Panc1 (cell line): ENCODE measurements around the gene ANKRD10. TPM values are rescaled to one million over a fixed set of nuclear protein-coding genes. Genes with fewer than 3 reads are reported as not detected.
A peak's percentile ranks its signal among the peaks of the same experiment; 100 is the strongest.

Source experiments
- ATAC-seq: fragments of 200-7000 bp; cut with Tn5 transposase; 2 replicates; pipeline ENCODE4 v1.9.1; 2020; ENCODE audit warnings: mild to moderate bottlenecking, moderate library complexity
- BruUV-seq: library from RNA; stranded (reverse); fragments of 400-500 nt; replicated peaks from 2 replicates; lab custom pipeline; 2021; lab: Mats Ljungman, UMichigan
- CTCF ChIA-PET: fragments of 300-600 bp; sonication (Branson Sonifier 250); formaldehyde crosslinking; loops from one replicate; lab custom pipeline; 2022; ENCODE audit warnings: antibody characterized with exemption; lab: Charles Lee
- POLR2A ChIA-PET: fragments of 300-600 bp; sonication (Branson Sonifier 250); formaldehyde crosslinking; loops from one replicate; lab custom pipeline; 2022; ENCODE audit warnings: antibody characterized with exemption; lab: Charles Lee
- DNase-seq: peaks from one replicate; pipeline ENCODE4 v3.0.0-alpha.2; 2010; ENCODE audit warnings: low read depth, low spot score
- H3K27ac ChIP-seq: 2 replicates; pipeline ENCODE4 v1.5.1; 2011; ENCODE audit warnings: mild to moderate bottlenecking, low read length, inconsistent platforms
- H3K27me3 ChIP-seq: fragments of 200-500 bp; sonication (Bioruptor generic); 2 replicates; pipeline ENCODE4 v1.6.0; 2014; ENCODE audit warnings: low read length, inconsistent platforms; ENCODE audit not compliant: control insufficient read depth, insufficient read depth
- H3K36me3 ChIP-seq: fragments of 200-500 bp; sonication (Bioruptor generic); 2 replicates; pipeline ENCODE4 v1.5.1; 2014; ENCODE audit warnings: inconsistent platforms, mild to moderate bottlenecking, low read length, moderate library complexity; ENCODE audit not compliant: control insufficient read depth, insufficient read depth
- H3K4me1 ChIP-seq: 2 replicates; pipeline ENCODE4 v1.5.1; 2011; ENCODE audit warnings: inconsistent platforms, mild to moderate bottlenecking, low read length, moderate library complexity; ENCODE audit not compliant: control insufficient read depth, insufficient read depth
- H3K4me3 ChIP-seq, 2 experiments: 2 replicates each; pipeline ENCODE4 v1.5.1; 2011 to 2012; ENCODE audit warnings: low read depth in 2 of 2, low read length in 2 of 2, mild to moderate bottlenecking in 2 of 2, inconsistent platforms in 1 of 2, moderate library complexity in 1 of 2
- H3K9me3 ChIP-seq: fragments of 200-500 bp; sonication (Bioruptor generic); 2 replicates; pipeline ENCODE4 v1.5.1; 2014; ENCODE audit warnings: low read depth, mild to moderate bottlenecking, inconsistent platforms, low read length, moderate library complexity; ENCODE audit not compliant: control insufficient read depth, insufficient read depth
- POLR2AphosphoS5 ChIP-seq: IDR thresholded peaks from 2 replicates; pipeline ENCODE4 v1.6.1; 2012; ENCODE audit warnings: mild to moderate bottlenecking, low read depth, low read length, moderate library complexity
- SIN3A ChIP-seq: IDR thresholded peaks from 2 replicates; pipeline ENCODE4 v1.6.1; 2012; ENCODE audit warnings: low read depth, mild to moderate bottlenecking, low read length, moderate library complexity, borderline replicate concordance; ENCODE audit not compliant: insufficient read depth
- in situ Hi-C: cut with HindIII; loops from 2 replicates; pipeline ENCODE4 v1.10.0; 2016; ENCODE audit warnings: low sequenced_read_pairs, low pct_unique_long_range_greater_than_20kb
- intact Hi-C: fragments of 100-400 bp; cut with micrococcal nuclease; formaldehyde crosslinking; loops from one replicate; pipeline ENCODE4 v1.10.0; 2022; ENCODE audit not compliant: unreplicated experiment
- total RNA-seq: library from RNA; stranded (reverse); gene quantifications from one replicate; pipeline ENCODE4 v1.2.1, GENCODE V29; 2021; ENCODE audit not compliant: unreplicated experiment
- TF ChIP-seq, protein P1 (sequence below), 2 experiments: IDR thresholded peaks; 2 replicates each; pipeline ENCODE4 v1.6.1; 2011 to 2012; ENCODE audit warnings: low read depth in 2 of 2, control low read depth in 1 of 2, low read length in 1 of 2, mild to moderate bottlenecking in 1 of 2, moderate library complexity in 1 of 2; ENCODE audit not compliant: insufficient read depth in 1 of 2

ANKRD10 gene
- total RNA-seq, 1 experiment from 2014 or later, result 76.8 TPM

DNA sequence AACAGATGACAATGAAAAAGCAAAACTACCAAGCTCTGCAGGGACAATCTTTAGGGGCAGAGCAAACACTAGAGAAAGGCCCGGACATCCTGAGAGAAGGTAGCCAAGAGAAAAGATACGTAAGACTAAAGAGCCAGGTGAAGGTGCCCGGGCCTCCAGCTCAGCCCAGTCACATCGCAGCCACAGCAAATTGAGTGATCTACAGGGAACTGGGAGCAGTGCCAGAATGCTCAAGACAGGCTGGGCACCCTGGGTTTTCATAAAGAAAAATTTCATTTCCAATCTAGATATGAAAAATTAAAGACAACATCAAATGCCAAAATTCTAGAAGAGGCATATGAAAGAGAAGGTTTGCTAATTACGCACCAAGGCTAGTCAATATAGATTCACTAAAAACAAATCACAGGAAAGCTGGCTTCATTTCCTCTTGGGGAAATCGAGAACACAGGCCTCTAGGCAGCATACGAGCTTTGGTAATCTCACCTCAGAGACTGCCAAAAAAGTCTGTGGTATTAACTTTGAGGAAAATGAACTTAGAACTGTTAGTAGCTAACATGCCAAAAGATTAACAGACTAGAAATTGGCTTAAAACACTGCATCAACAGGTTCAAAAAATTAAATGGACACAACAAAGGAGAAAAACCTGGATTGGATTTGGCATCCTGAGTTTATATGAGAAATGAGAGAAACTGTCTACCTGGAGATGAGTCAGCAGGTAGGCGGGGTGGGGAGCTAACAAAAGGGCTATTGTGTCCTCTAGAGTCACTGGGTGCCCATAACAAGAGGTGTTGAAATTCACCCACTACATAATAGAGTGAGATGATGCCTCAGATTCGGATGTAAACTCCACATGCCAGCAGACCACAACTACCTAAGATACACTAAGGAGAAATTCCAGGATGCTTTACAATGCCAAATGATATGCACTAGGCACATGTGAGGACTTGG is 6.6 kb downstream of the ANKRD10 start:
- Histone ChIP-seq H3K27ac (peak overlapping the region; percentile 65), H3K27me3 (no peaks in the 10 kb centered on the region), H3K4me3 (no peak overlapping the region), H3K36me3 (peaks cover 16% of the 10 kb centered on the region), H3K4me1 (peaks cover 46% of the 10 kb centered on the region), H3K9me3 (no peaks in the 10 kb centered on the region)
- CTCF ChIA-PET, result no interaction called here
- in situ Hi-C loops, result no loop called here
- BruUV-seq, result no TSS peak
- TF ChIP-seq POLR2AphosphoS5, result no peak
- TF ChIP-seq, protein P1, sequence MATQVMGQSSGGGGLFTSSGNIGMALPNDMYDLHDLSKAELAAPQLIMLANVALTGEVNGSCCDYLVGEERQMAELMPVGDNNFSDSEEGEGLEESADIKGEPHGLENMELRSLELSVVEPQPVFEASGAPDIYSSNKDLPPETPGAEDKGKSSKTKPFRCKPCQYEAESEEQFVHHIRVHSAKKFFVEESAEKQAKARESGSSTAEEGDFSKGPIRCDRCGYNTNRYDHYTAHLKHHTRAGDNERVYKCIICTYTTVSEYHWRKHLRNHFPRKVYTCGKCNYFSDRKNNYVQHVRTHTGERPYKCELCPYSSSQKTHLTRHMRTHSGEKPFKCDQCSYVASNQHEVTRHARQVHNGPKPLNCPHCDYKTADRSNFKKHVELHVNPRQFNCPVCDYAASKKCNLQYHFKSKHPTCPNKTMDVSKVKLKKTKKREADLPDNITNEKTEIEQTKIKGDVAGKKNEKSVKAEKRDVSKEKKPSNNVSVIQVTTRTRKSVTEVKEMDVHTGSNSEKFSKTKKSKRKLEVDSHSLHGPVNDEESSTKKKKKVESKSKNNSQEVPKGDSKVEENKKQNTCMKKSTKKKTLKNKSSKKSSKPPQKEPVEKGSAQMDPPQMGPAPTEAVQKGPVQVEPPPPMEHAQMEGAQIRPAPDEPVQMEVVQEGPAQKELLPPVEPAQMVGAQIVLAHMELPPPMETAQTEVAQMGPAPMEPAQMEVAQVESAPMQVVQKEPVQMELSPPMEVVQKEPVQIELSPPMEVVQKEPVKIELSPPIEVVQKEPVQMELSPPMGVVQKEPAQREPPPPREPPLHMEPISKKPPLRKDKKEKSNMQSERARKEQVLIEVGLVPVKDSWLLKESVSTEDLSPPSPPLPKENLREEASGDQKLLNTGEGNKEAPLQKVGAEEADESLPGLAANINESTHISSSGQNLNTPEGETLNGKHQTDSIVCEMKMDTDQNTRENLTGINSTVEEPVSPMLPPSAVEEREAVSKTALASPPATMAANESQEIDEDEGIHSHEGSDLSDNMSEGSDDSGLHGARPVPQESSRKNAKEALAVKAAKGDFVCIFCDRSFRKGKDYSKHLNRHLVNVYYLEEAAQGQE (IDR thresholded peaks at IDR 0.05; ENCODE audit: insufficient read depth in 1 of 2, low read depth in 2 of 2, low read length in 1 of 2), result no peak
- DNase-seq (no peak), ATAC-seq (peak; percentile 77)
- intact Hi-C loops, result no loop called here
- POLR2A ChIA-PET, result interaction anchor here (0.6 kb wide), 1 partner anchor 183 kb away, joined by 3 read pairs; no protein-coding TSS in a partner anchor

DNA sequence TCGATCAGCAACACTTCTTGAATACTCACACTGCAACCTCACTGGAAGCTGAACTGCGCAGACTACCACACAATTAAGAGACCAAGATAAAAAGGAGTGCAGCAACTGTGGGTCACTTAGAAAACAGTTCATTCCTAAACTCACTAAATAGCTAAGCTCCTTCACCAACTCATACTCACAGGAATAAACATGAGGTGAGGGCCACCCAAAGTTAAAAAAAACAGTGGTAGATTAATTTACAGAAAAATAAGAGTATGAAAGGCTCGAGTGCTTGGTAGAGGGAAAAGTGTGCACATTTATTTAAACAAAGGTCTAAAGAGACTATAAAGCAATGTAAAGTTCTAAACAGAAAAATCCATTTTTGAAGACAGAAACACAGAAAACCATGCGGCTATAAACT is 7.6 kb downstream of the ANKRD10 start:
- peaks cover 45% of the 10 kb centered on the region for H3K4me1 ChIP-seq
- H3K4me3 ChIP-seq, result no peak overlapping the region
- H3K36me3 ChIP-seq, result peaks cover 19% of the 10 kb centered on the region
- in situ Hi-C loops (no loop called here), intact Hi-C loops (no loop called here)
- ATAC-seq (no peak), DNase-seq (no peak)
- no peaks in the 10 kb centered on the region for H3K27me3 ChIP-seq
- BruUV-seq, result no TSS peak
- no peaks in the 10 kb centered on the region for H3K9me3 ChIP-seq
- peak overlapping the region; percentile 65; the same call in 1 of the 2 replicates for H3K27ac ChIP-seq
- ChIA-PET POLR2A (interaction anchor here (0.6 kb wide), 1 partner anchor 184 kb away, joined by 3 read pairs; no protein-coding TSS in a partner anchor), CTCF (no interaction called here)
- TF ChIP-seq SIN3A, result no peak
- TF ChIP-seq, protein P1 (IDR thresholded peaks at IDR 0.05; ENCODE audit: insufficient read depth in 1 of 2, low read depth in 2 of 2, low read length in 1 of 2), result no peak
- TF ChIP-seq POLR2AphosphoS5, result no peak
